ENCODE data around the gene ME2.
A peak's percentile ranks its signal among the peaks of the same experiment; 100 is the strongest.
"Not testable (repeated sequence)": the region's sequence is repeated elsewhere in the genome, so short reads cannot be mapped to it uniquely, and the experiment has no call there.

ME2 gene

DNA sequence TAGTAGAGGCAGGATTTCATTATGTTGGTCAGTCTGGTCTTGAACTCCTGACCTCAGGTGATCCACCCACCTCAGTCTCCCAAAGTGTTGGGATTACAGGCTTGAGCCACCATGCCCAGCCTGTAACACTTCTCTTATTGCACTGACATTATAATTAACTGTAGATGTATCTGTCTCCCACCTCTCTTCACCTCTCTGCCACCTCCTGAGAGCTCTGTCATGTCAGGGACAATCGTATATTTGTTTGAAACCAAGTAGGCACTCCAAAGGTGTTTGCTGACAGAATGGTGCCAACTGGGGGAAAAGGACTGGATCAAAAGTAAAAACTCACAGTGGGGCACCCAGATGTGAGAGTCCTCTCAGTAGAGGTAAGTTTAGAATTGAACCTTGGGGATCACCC, 17.3 kb upstream of the ME2 start:
- DNase-seq (ENCODE audit: low spot score): no peak

GRCh38 chr18:50862401-50862800, 16.5 kb upstream of the ME2 start:
- no peak for DNase-seq (ENCODE audit: low spot score)

GRCh38 chr18:50863840-50864375, 15.0 kb upstream of the ME2 start:
- DNase-seq (ENCODE audit: low spot score): no peak

DNA sequence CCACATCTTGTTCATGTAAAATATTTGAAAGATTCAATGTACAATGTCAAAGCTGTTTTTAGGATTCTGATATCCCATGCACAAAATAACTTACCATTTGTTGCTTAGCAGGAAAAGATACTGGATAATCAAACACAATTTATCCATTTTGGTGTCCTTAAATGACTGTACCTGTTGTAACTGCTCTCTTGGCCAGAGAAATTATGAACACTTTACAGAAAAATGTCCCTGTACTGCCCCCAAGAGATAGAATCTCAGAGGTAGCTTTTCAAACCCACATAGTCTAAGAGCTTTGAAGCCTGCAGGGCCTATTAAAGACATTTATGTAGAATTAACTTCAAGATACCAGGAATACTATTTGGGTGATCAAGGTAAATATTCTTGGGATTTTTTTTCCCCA, 12.2 kb upstream of the ME2 start:
- DNase-seq (ENCODE audit: low spot score): no peak

- no peak for DNase-seq (ENCODE audit: low spot score)
Measured at GRCh38 chr18:50869150-50869549, 9.8 kb upstream of the ME2 start.

DNA sequence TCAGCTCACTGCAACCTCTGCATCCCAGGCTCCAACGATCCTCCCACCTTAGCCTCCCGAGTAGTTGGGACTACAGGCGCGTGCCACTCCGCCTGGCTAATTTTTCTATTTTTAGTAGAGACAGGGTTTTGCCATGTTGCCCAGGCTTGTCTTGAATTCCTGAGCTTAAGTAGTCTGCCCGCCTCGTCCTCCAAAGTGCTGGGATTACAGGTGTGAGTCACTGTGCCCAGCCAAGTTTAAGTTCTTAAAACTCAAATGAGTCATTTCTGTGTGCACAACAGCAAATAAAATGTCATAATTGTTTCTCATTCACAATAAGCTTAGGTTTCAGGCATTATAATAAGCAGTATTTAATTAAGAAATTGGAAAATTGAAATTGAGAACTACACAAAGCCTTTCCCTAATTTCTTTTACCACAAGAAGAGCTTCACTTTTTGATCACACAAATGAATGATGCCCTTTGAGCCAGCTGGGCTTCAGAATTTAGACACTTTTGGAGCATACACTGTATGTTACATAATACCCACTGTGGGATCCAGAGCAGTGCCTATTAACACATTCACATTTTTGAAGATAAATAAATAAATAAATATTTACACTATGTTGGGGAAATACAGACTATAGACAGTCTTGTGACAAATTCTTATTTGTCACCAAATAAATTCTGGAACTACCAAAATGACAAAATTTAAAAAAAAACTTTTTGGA, 8.6 kb upstream of the ME2 start:
- no peak for DNase-seq (ENCODE audit: low spot score)

- DNase-seq (ENCODE audit: low spot score): no peak
Measured at GRCh38 chr18:50871846-50872245, 7.1 kb upstream of the ME2 start.

GRCh38 chr18:50875966-50876536, 2.9 kb upstream of the ME2 start:
- DNase-seq (ENCODE audit: low spot score): no peak

DNA sequence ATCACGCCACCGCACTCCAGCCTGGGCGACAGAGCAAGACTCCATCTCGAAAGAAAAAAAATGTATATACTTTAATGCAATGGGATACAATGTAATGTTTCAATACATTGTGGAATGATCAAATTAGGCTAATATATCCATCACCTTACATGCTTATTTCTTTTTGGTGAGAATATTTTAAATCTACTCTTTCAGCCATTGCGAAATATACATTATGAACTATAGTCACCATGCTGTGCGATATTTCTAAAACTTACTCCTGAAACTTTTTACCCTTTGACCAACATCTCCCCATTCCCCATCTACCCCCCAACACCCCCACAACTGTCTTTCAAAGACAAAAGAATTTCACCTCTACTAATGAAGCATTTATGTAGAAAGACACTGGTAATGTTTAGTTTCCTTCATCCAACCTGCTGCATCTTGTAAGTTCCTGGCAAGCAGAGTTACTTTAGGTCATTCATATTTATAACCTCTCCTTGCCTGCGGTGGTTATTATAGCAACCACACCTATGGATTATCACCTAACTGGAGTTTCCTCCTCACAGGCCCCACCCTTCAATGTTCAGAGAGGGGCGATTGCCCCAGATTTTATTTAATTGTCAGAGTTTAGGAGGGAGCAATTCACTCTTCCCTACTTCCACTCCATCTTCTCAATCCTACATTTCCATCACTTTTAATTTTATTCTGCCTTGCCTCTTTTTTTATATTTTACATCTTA, 1.2 kb upstream of the ME2 start:
- DNase-seq (ENCODE audit: low spot score): no peak

DNA sequence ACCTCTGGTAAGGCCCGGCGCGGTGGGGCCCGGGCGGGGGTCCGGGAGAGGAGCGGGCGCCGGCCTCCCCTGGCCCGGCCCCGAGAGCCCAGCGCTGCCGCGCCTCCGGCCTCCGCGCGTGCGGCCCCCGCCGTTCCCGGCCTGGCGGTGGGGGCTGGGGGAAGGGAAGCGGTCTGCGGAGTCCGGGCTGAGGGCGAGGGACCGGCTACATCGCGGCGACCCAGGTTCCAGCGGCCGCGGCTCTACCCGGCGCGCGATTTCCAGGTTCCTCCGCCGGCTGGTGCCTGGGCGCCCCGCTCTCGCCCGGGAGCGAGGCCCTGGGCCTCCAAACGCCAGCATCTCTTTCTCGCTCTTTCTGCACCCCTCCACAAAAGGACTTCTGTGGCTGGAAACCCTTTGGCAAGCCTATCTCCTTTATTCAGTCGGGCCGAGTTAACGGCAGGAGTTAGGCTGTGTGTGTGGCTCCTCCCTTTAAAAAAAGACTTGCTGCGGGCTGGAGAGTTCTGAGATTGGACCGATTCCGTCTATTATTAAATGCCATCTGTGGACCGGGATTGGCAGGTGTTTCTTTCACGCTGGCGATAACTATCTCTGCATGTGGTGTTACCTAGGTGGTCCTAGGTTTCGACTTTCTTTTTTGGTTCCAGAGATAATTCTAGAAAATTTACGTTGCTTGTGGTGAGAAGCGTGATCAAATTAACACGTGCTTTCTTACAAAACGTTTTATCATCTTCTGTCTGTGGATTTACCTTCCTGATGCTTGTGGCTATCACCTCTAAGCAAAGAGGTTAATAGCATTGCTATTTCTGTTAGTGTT, 592 bp downstream of the ME2 start:
- DNase-seq (ENCODE audit: low spot score): no peak

DNA sequence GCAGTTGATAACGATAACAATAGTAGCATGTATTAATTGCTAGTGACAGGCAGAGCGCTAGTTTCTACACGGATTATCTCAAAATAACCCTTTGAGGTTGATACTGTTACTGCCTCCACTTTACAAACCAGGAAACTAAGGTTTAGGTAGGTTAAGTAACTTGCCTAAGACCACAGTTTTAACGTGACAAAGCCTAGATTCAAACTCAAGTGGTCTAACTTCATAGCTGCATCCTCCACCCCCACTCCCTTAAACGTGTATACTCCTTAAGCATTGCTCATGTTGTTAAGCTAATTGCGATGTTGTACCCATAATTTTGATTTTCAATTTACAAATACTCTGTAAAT, 1.2 kb downstream of the ME2 start:
- no peak for DNase-seq (ENCODE audit: low spot score)

DNA sequence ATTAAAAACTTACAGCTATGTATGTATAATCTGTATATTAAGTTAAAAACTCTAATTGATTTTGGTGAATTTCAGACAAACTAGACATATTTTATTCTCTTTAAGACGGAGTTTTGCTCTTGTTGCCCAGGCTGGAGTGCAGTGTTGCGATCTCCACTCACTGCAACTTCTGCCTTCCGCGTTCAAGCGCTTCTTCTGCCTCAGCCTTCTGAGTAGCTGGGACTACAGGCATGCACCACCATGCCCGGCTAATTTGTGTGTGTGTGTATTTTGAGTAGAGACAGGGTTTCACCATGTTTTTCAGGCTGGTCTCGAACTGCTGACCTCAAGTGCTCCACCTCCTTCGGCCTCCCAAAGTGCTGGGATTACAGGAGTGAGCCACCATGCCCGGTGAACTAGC, 2.0 kb downstream of the ME2 start:
- DNase-seq (ENCODE audit: low spot score): not testable (repeated sequence)

- no peak for DNase-seq (ENCODE audit: low spot score)
Measured at GRCh38 chr18:50886929-50887328, 8.0 kb downstream of the ME2 start.

GRCh38 chr18:50895350-50896045, 16.6 kb downstream of the ME2 start:
- DNase-seq (ENCODE audit: low spot score): no peak

GRCh38 chr18:50896093-50896492, 17.2 kb downstream of the ME2 start:
- no peak for DNase-seq (ENCODE audit: low spot score)

- no peak for DNase-seq (ENCODE audit: low spot score)
Measured at GRCh38 chr18:50898919-50899318, 20.0 kb downstream of the ME2 start.

- DNase-seq (ENCODE audit: low spot score): peak; percentile 15
Measured at GRCh38 chr18:50902797-50903196, 23.9 kb downstream of the ME2 start.

- no peak for DNase-seq (ENCODE audit: low spot score)
Measured at GRCh38 chr18:50906843-50907242, 27.9 kb downstream of the ME2 start.

- no peak for DNase-seq (ENCODE audit: low spot score)
Measured at GRCh38 chr18:50909261-50909660, 30.3 kb downstream of the ME2 start.

DNA sequence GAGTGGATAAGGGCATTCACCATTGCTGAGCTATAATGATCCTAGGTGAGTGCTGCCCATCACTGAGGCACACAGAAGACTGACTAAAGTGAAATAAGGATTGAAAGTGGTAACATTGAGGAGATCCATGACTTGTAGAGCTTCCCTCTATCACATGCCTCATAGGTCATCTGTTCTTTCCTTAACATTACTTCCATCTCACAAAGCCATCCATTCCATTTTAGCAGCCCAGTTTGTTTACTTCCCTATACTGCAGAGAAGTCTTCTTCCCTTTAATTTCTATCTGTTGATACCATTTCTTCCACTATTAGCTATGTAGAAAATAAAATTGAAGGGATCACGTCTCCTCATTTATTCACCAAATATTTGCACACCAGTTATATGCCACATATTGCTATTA, 32.1 kb downstream of the ME2 start:
- DNase-seq (ENCODE audit: low spot score): no peak

DNA sequence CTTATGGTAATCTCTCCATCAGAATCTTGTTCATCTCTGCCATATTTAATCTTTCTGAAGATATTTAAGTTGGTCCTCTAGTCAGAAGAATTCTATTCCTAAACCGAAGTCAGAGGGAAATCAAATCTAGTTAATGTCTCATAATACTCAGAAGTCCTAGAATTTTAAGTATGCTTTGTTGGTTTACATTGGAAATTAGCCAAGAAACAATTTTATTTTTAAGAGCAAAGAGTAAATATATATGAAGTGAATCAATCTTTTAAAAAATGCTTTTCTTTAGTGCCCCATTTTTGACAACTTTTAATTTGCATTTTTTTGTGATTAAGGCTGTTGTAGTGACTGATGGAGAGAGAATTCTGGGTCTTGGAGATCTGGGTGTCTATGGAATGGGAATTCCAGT, 38.1 kb downstream of the ME2 start:
- no peak for DNase-seq (ENCODE audit: low spot score)

GRCh38 chr18:50918153-50918552, 39.2 kb downstream of the ME2 start:
- no peak for DNase-seq (ENCODE audit: low spot score)

Data from HuH-7.5 (cell line).